Upper lobe of left lung (tissue), 4 donors: Measurements from ENCODE around the gene SYPL2.

Experiments used
- EP300 ChIP-seq, 4 donors: sonication (generic); formaldehyde crosslinking; IDR thresholded peaks; one replicate each; pipeline ENCODE4 v1.5.1; 2017; ENCODE audit warnings: antibody characterized with exemption in 4 of 4, control low read depth in 2 of 4
- POLR2A ChIP-seq, 4 donors: fragments of 450-650 bp; IDR thresholded peaks; one replicate each; pipeline ENCODE4 v1.5.1; 2016 to 2017; ENCODE audit warnings: antibody characterized with exemption in 4 of 4, mild to moderate bottlenecking in 2 of 4
- POLR2AphosphoS5 ChIP-seq, 2 donors: sonication (generic); formaldehyde crosslinking; IDR thresholded peaks; one replicate each; pipeline ENCODE4 v1.5.1; 2017; ENCODE audit warnings: antibody characterized with exemption in 2 of 2
- TF ChIP-seq, protein P1 (sequence below), 6 experiments: fragments of 450-650 bp in 4 of 6; fragments of 200-600 bp in 2 of 6; sonication (generic) in 2 of 6; IDR thresholded peaks; one replicate each; pipeline ENCODE4 v1.5.1; 2016 to 2019; ENCODE audit warnings: antibody characterized with exemption in 6 of 6

GRCh38 chr1:109470245-109470644 lies 3.9 kb downstream of the SYPL2 start:
- no peak for TF ChIP-seq POLR2AphosphoS5 (IDR thresholded peaks at IDR 0.05)
- TF ChIP-seq, protein P1, sequence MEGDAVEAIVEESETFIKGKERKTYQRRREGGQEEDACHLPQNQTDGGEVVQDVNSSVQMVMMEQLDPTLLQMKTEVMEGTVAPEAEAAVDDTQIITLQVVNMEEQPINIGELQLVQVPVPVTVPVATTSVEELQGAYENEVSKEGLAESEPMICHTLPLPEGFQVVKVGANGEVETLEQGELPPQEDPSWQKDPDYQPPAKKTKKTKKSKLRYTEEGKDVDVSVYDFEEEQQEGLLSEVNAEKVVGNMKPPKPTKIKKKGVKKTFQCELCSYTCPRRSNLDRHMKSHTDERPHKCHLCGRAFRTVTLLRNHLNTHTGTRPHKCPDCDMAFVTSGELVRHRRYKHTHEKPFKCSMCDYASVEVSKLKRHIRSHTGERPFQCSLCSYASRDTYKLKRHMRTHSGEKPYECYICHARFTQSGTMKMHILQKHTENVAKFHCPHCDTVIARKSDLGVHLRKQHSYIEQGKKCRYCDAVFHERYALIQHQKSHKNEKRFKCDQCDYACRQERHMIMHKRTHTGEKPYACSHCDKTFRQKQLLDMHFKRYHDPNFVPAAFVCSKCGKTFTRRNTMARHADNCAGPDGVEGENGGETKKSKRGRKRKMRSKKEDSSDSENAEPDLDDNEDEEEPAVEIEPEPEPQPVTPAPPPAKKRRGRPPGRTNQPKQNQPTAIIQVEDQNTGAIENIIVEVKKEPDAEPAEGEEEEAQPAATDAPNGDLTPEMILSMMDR (IDR thresholded peaks at IDR 0.05): no peak
- TF ChIP-seq POLR2A (IDR thresholded peaks at IDR 0.05): no peak
- TF ChIP-seq EP300 (IDR thresholded peaks at IDR 0.05): no peak
